Epithelial cell of prostate (primary cell): ENCODE results near the gene SLC16A6.
"Not testable (repeated sequence)": the region's sequence is repeated elsewhere in the genome, so short reads cannot be mapped to it uniquely, and the experiment has no call there.

Experiments
- DNase-seq: peaks from one replicate; pipeline ENCODE4 v3.0.0-alpha.2; 2011; ENCODE audit warnings: low read depth, low spot score
- H3K27ac ChIP-seq: fragments of 450-650 bp; 2 replicates; pipeline ENCODE4 v1.5.1; 2017; ENCODE audit warnings: mild to moderate bottlenecking

Gene SLC16A6

GRCh38 chr17:68253426-68253825 lies 37.5 kb downstream of the SLC16A6 start:
- H3K27ac ChIP-seq, DNase-seq: not testable (repeated sequence)

GRCh38 chr17:68249354-68249765 lies 41.6 kb downstream of the SLC16A6 start:
- peak overlapping the region; percentile 84 for H3K27ac ChIP-seq
- DNase-seq, result no peak

- DNase-seq, result no peak
- peak overlapping the region; percentile 84 for H3K27ac ChIP-seq
Observed at GRCh38 chr17:68248891-68249290, 42.0 kb downstream of the SLC16A6 start.

- peak; percentile 40 for DNase-seq
Observed at GRCh38 chr17:68248199-68248825, 42.6 kb downstream of the SLC16A6 start.

GRCh38 chr17:68247445-68248198 lies 43.3 kb downstream of the SLC16A6 start, which contains the start of gene AMZ2:
AMZ2 (plus strand) TSS chr17:68248043; CDS start chr17:68250188, 2,145 bp downstream.
- H3K27ac ChIP-seq, result peak within 1 kb of the TSS; percentile 84
- DNase-seq, result peak; percentile 51

More at GRCh38 chr17:68248199-68248825, 42.6 kb downstream of the SLC16A6 start:
- H3K27ac ChIP-seq, result peak overlapping the region; percentile 84

- no peak overlapping the region for H3K27ac ChIP-seq
- DNase-seq, result no peak
Observed at GRCh38 chr17:68246271-68247028, 44.5 kb downstream of the SLC16A6 start.

GRCh38 chr17:68239632-68240366 lies 51.1 kb downstream of the SLC16A6 start:
- H3K27ac ChIP-seq, result no peak overlapping the region
- DNase-seq, result no peak

- no peak overlapping the region for H3K27ac ChIP-seq
- no peak for DNase-seq
Observed at GRCh38 chr17:68238871-68239253, 52.1 kb downstream of the SLC16A6 start.

- H3K27ac ChIP-seq, result no peak overlapping the region
- no peak for DNase-seq
Observed at GRCh38 chr17:68238164-68238870, 52.6 kb downstream of the SLC16A6 start.

GRCh38 chr17:68237369-68238163 lies 53.4 kb downstream of the SLC16A6 start:
- DNase-seq, H3K27ac ChIP-seq: not testable (repeated sequence)

GRCh38 chr17:68235336-68235791 lies 55.6 kb downstream of the SLC16A6 start:
- H3K27ac ChIP-seq, result peak overlapping the region; percentile 42
- DNase-seq, result not testable (repeated sequence)

GRCh38 chr17:68234726-68235335 lies 56.1 kb downstream of the SLC16A6 start:
- peak overlapping the region; percentile 42 for H3K27ac ChIP-seq
- DNase-seq, result peak; percentile 93

- peak overlapping the region; percentile 14 for H3K27ac ChIP-seq
- DNase-seq, result peak; percentile 59
Observed at GRCh38 chr17:68232741-68233140, 58.2 kb downstream of the SLC16A6 start.

- H3K27ac ChIP-seq, result no peak overlapping the region
- no peak for DNase-seq
Observed at GRCh38 chr17:68231541-68231940, 59.4 kb downstream of the SLC16A6 start.

GRCh38 chr17:68231131-68231530 lies 59.8 kb downstream of the SLC16A6 start:
- not testable (repeated sequence) for DNase-seq, H3K27ac ChIP-seq

- no peak for DNase-seq
- H3K27ac ChIP-seq, result no peak overlapping the region
Observed at GRCh38 chr17:68229619-68230018, 61.3 kb downstream of the SLC16A6 start.

GRCh38 chr17:68228817-68229570 lies 61.9 kb downstream of the SLC16A6 start:
- H3K27ac ChIP-seq, result no peak overlapping the region
- no peak for DNase-seq
